Measurements from ENCODE around the gene PLCXD1.
"Not testable (repeated sequence)": the region's sequence is repeated elsewhere in the genome, so short reads cannot be mapped to it uniquely, and the experiment has no call there.

The PLCXD1 gene

GRCh38 chrX:281166-281999 lies at the start of gene PLCXD1:
Gene PLCXD1 (plus strand): TSS chrX:281381. CDS start chrX:284188, 2,807 bp downstream.
- no peak for DNase-seq

GRCh38 chrX:231637-232277 lies 49.4 kb upstream of the PLCXD1 start:
- not testable (repeated sequence) for DNase-seq

- DNase-seq: not testable (repeated sequence)
Observed at GRCh38 chrX:232278-232655, 48.9 kb upstream of the PLCXD1 start.

- not testable (repeated sequence) for DNase-seq
Observed at GRCh38 chrX:236201-236600, 45.0 kb upstream of the PLCXD1 start.

GRCh38 chrX:250965-251364 lies 30.2 kb upstream of the PLCXD1 start:
- DNase-seq: no peak

GRCh38 chrX:251396-252243 lies 29.6 kb upstream of the PLCXD1 start:
- DNase-seq: not testable (repeated sequence)

- DNase-seq: no peak
Observed at GRCh38 chrX:252244-252956, 28.8 kb upstream of the PLCXD1 start.

GRCh38 chrX:252957-253291 lies 28.3 kb upstream of the PLCXD1 start:
- DNase-seq: no peak

GRCh38 chrX:253451-254297 lies 27.5 kb upstream of the PLCXD1 start:
- DNase-seq: no peak

GRCh38 chrX:254630-255215 lies 26.5 kb upstream of the PLCXD1 start:
- DNase-seq: no peak

- DNase-seq: no peak
Observed at GRCh38 chrX:255923-256331, 25.3 kb upstream of the PLCXD1 start.

- DNase-seq: not testable (repeated sequence)
Observed at GRCh38 chrX:257054-257453, 24.1 kb upstream of the PLCXD1 start.

GRCh38 chrX:257681-258289 lies 23.4 kb upstream of the PLCXD1 start:
- DNase-seq: no peak

- DNase-seq: no peak
Observed at GRCh38 chrX:258291-259040, 22.7 kb upstream of the PLCXD1 start.

- DNase-seq: no peak
Observed at GRCh38 chrX:259692-260355, 21.4 kb upstream of the PLCXD1 start.

GRCh38 chrX:261167-261918 lies 19.8 kb upstream of the PLCXD1 start:
- DNase-seq: no peak

GRCh38 chrX:261919-262352 lies 19.2 kb upstream of the PLCXD1 start:
- DNase-seq: no peak

- DNase-seq: no peak
Observed at GRCh38 chrX:262381-262909, 18.7 kb upstream of the PLCXD1 start.

- not testable (repeated sequence) for DNase-seq
Observed at GRCh38 chrX:264006-264405, 17.2 kb upstream of the PLCXD1 start.

Measured in NCI-H1417 (cell line).